Neural progenitor cell (in vitro differentiated cells): Measurements from ENCODE around the gene MMP14. TPM values are rescaled to one million over a fixed set of nuclear protein-coding genes. Genes with fewer than 3 reads are reported as not detected.
"Not testable (repeated sequence)": the region's sequence is repeated elsewhere in the genome, so short reads cannot be mapped to it uniquely, and the experiment has no call there.

Experiments used
- DNase-seq: peaks from one replicate; pipeline ENCODE4 v3.0.0-alpha.2; 2016; ENCODE audit warnings: low spot score
- H2AFZ ChIP-seq: fragments of 200-600 bp; sonication (generic); replicated peaks from 2 replicates; pipeline ENCODE4 v1.6.1; 2016; ENCODE audit warnings: antibody characterized with exemption
- H3F3A ChIP-seq: fragments of 200-600 bp; sonication (generic); 2 replicates; pipeline ENCODE4 v1.6.1; 2016; ENCODE audit warnings: antibody characterized with exemption, low read depth
- H3K27ac ChIP-seq: fragments of 200-600 bp; sonication (generic); 2 replicates; pipeline ENCODE4 v1.5.1; 2016; ENCODE audit warnings: mild to moderate bottlenecking
- H3K27me3 ChIP-seq: fragments of 200-600 bp; sonication (generic); 2 replicates; pipeline ENCODE4 v1.6.1; 2016; ENCODE audit warnings: mild to moderate bottlenecking, moderate library complexity
- H3K36me3 ChIP-seq: fragments of 200-600 bp; sonication (generic); 2 replicates; pipeline ENCODE4 v1.5.1; 2016
- H3K4me1 ChIP-seq: fragments of 200-600 bp; sonication (generic); 2 replicates; pipeline ENCODE4 v1.6.1; 2016; ENCODE audit warnings: mixed run types
- H3K4me2 ChIP-seq: fragments of 200-600 bp; sonication (generic); 2 replicates; pipeline ENCODE4 v1.6.1; 2016
- H3K4me3 ChIP-seq: fragments of 200-600 bp; sonication (generic); 2 replicates; pipeline ENCODE4 v1.5.1; 2016
- H3K79me2 ChIP-seq: fragments of 200-600 bp; sonication (generic); 2 replicates; pipeline ENCODE4 v1.6.1; 2016; ENCODE audit warnings: low read depth
- H3K9ac ChIP-seq: fragments of 200-600 bp; sonication (generic); 2 replicates; pipeline ENCODE4 v1.6.1; 2016
- H3K9me3 ChIP-seq: fragments of 200-600 bp; sonication (generic); 2 replicates; pipeline ENCODE4 v1.5.1; 2016; ENCODE audit warnings: low read depth
- H4K20me1 ChIP-seq: fragments of 200-600 bp; sonication (generic); 2 replicates; pipeline ENCODE4 v1.6.1; 2016; ENCODE audit warnings: low read depth
- H3K27ac Mint-ChIP-seq: 3 replicates; pipeline ENCODE4 v1.8.0; 2021; ENCODE audit warnings: mixed read lengths
- H3K27me3 Mint-ChIP-seq: 2 replicates; pipeline ENCODE4 v1.8.0; 2022; ENCODE audit warnings: low read depth, mild to moderate bottlenecking, inconsistent platforms, moderate library complexity, mixed read lengths; ENCODE audit not compliant: insufficient read depth
- H3K36me3 Mint-ChIP-seq: 3 replicates; pipeline ENCODE4 v1.8.0; 2021; ENCODE audit warnings: mixed read lengths
- H3K4me1 Mint-ChIP-seq: 3 replicates; pipeline ENCODE4 v1.8.0; 2021; ENCODE audit warnings: mixed read lengths
- H3K4me3 Mint-ChIP-seq: 3 replicates; pipeline ENCODE4 v1.8.0; 2021; ENCODE audit warnings: mild to moderate bottlenecking, moderate library complexity, mixed read lengths
- H3K9me3 Mint-ChIP-seq: 3 replicates; pipeline ENCODE4 v1.8.0; 2020; ENCODE audit warnings: mixed read lengths
- CTCF ChIP-seq: fragments of 200-600 bp; sonication (generic); IDR thresholded peaks from 2 replicates; pipeline ENCODE4 v1.5.1; 2017; ENCODE audit warnings: antibody characterized with exemption, mild to moderate bottlenecking
- EZH2 ChIP-seq: fragments of 200-600 bp; sonication (generic); IDR thresholded peaks from 2 replicates; pipeline ENCODE4 v1.6.1; 2017; ENCODE audit warnings: antibody characterized with exemption, mild to moderate bottlenecking, moderate library complexity
- EZH2phosphoT487 ChIP-seq: fragments of 200-600 bp; sonication (generic); IDR thresholded peaks from 2 replicates; pipeline ENCODE4 v1.6.1; 2017; ENCODE audit warnings: antibody characterized with exemption
- total RNA-seq: library from RNA; depleted of rRNA; stranded (reverse); fragments of >200 nt; gene quantifications from 2 replicates; pipeline ENCODE4 v1.2.3, GENCODE V29; 2015; ENCODE audit warnings: low replicate concordance

Gene MMP14
- total RNA-seq, 1 donor from 2014 or later = 15.1 TPM

DNA sequence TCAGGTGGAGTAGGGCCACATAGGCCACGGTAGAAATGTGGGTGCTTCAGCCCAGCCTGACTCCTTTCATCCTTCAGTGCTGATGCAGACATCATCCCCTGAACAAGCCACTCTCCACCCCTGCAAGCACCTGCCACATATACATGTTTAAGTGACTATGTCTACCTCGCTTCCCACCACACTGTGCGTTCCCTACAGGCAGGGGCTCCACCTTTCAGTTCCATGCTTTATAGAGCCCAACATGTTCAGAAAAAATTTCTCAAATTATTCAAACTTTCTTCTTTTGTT lies 32.8 kb upstream of the MMP14 start:
- Mint-ChIP-seq H3K4me3 (no peak overlapping the region), H3K27ac (peak overlapping the region; percentile 71), H3K27me3 (peaks cover 9% of the 10 kb centered on the region), H3K36me3 (no peaks in the 10 kb centered on the region), H3K4me1 (no peaks in the 10 kb centered on the region), H3K9me3 (no peaks in the 10 kb centered on the region)
- H3K4me1 ChIP-seq = no peaks in the 10 kb centered on the region
- no peaks in the 10 kb centered on the region for H3K79me2 ChIP-seq
- H2AFZ ChIP-seq = no peak overlapping the region
- no peaks in the 10 kb centered on the region for H3K36me3 ChIP-seq
- H3F3A ChIP-seq = no peaks in the 10 kb centered on the region
- TF ChIP-seq EZH2phosphoT487 = no peak
- no peak for TF ChIP-seq EZH2
- no peak for TF ChIP-seq CTCF
- H3K9me3 ChIP-seq = no peaks in the 10 kb centered on the region
- H4K20me1 ChIP-seq = no peaks in the 10 kb centered on the region
- no peak for DNase-seq
- no peak overlapping the region for H3K27ac ChIP-seq
- H3K9ac ChIP-seq = no peak overlapping the region
- H3K4me2 ChIP-seq = no peak overlapping the region
- H3K27me3 ChIP-seq = no peaks in the 10 kb centered on the region
- no peak overlapping the region for H3K4me3 ChIP-seq

GRCh38 chr14:22805235-22805634 lies 31.1 kb upstream of the MMP14 start:
- not testable (repeated sequence) for H3K9me3 Mint-ChIP-seq, H3K36me3 Mint-ChIP-seq, H3K4me2 ChIP-seq, H3K4me1 Mint-ChIP-seq, H2AFZ ChIP-seq, H3K4me3 ChIP-seq, H3F3A ChIP-seq, DNase-seq, H3K9me3 ChIP-seq, H3K4me1 ChIP-seq, H4K20me1 ChIP-seq, H3K79me2 ChIP-seq, H3K27me3 Mint-ChIP-seq, H3K36me3 ChIP-seq, H3K4me3 Mint-ChIP-seq, H3K27ac ChIP-seq, H3K9ac ChIP-seq, H3K27me3 ChIP-seq, H3K27ac Mint-ChIP-seq

- Mint-ChIP-seq H3K4me1 (no peaks in the 10 kb centered on the region), H3K36me3 (no peaks in the 10 kb centered on the region), H3K27ac (no peak overlapping the region), H3K9me3 (no peaks in the 10 kb centered on the region), H3K4me3 (no peak overlapping the region), H3K27me3 (peaks cover 4% of the 10 kb centered on the region)
- H4K20me1 ChIP-seq = no peaks in the 10 kb centered on the region
- no peaks in the 10 kb centered on the region for H3K27me3 ChIP-seq
- H3K27ac ChIP-seq = no peak overlapping the region
- no peak overlapping the region for H3K4me2 ChIP-seq
- H3F3A ChIP-seq = no peaks in the 10 kb centered on the region
- no peaks in the 10 kb centered on the region for H3K79me2 ChIP-seq
- DNase-seq = no peak
- H3K4me3 ChIP-seq = no peak overlapping the region
- no peaks in the 10 kb centered on the region for H3K4me1 ChIP-seq
- H3K9me3 ChIP-seq = no peaks in the 10 kb centered on the region
- no peaks in the 10 kb centered on the region for H3K36me3 ChIP-seq
- H2AFZ ChIP-seq = no peak overlapping the region
- no peak for TF ChIP-seq EZH2
- TF ChIP-seq CTCF = no peak
- no peak for TF ChIP-seq EZH2phosphoT487
- H3K9ac ChIP-seq = no peak overlapping the region
Measured at GRCh38 chr14:22807432-22808087, 28.8 kb upstream of the MMP14 start.

DNA sequence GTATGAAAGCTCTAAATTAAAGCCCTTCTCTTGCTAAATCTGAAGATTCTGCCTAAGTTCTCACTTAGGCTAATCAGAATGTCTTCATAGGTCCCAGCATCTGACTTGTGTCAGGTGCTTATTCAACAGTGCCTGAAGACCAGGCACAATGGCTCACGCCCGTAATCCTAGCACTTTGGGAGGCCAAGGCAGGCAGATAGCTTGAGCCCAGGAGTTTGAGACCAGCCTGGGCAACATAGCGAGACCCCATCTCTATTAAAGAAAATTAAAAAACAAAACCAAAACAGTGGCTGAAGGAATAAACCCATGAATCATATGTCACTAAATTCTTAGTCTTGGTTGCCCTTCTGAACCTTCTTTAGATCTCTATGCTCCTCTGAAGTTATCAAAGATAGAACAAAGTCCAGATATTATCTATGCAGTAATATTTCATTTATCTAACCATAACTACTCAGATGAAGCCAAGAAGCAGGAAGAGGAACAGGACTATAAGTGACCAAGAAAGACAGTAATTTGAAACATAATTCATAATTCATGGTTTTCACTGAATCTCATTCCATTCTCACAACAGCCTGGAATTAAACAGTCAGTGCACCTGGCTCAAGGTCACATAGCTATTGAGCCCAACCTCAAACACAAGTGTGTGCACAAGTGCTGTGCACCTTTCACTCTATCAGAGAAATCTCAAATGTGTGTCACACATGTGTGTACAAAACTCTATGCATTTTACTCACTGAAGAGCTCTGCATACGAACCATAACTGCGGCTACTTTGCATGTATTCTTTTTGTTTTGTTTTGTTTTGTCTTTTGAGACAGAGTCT lies 27.8 kb upstream of the MMP14 start:
- Histone ChIP-seq H3F3A (no peaks in the 10 kb centered on the region), H3K36me3 (no peaks in the 10 kb centered on the region), H2AFZ (no peak overlapping the region), H3K4me1 (no peaks in the 10 kb centered on the region), H3K4me3 (no peak overlapping the region), H3K27me3 (no peaks in the 10 kb centered on the region), H3K27ac (no peak overlapping the region), H3K9me3 (no peaks in the 10 kb centered on the region), H4K20me1 (no peaks in the 10 kb centered on the region), H3K9ac (no peak overlapping the region), H3K4me2 (no peak overlapping the region), H3K79me2 (no peaks in the 10 kb centered on the region)
- DNase-seq = no peak
- Mint-ChIP-seq H3K27me3 (peaks cover 4% of the 10 kb centered on the region), H3K36me3 (no peaks in the 10 kb centered on the region), H3K9me3 (no peaks in the 10 kb centered on the region), H3K4me3 (no peak overlapping the region), H3K4me1 (no peaks in the 10 kb centered on the region), H3K27ac (no peak overlapping the region)
- TF ChIP-seq CTCF = no peak
- TF ChIP-seq EZH2phosphoT487 = no peak
- no peak for TF ChIP-seq EZH2
